T-helper 2 cell treated with Interferon-gamma antibody and Interleukin-4, amounts not matched to agents 100 ng/mL and 5 ng/mL, for 36 hours (primary cell): ENCODE results near the gene NOX5. TPM values are rescaled to one million over a fixed set of nuclear protein-coding genes. Genes with fewer than 3 reads are reported as not detected.

Source experiments
- intact Hi-C: fragments of 100-400 bp; cut with micrococcal nuclease; formaldehyde crosslinking; loops from one replicate; pipeline ENCODE4 v1.15.1; 2023
- total RNA-seq: library from RNA; stranded (reverse); gene quantifications from 2 replicates; pipeline ENCODE4 v1.2.3, GENCODE V29; 2022

Gene NOX5
- total RNA-seq, 1 donor from 2014 or later: 0.02 TPM

DNA sequence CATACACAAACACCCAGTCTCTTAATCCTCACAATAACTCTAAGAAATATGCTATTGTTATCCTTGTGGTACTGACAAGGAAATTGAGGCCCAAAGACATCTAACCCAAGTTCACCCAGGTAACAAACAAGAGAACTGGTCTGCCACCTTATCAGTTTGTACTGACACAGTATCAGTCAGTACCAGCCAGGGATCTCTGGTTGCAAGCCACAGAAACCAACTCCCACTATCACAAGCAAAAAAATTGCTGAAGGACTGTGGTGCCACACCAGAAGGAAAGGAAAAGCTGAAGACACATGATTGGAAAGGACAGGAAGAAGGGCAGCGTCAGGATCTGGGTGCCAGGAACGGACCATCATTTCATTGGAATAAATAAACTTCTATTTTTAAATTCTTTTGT lies 82.1 kb downstream of the NOX5 start:
- intact Hi-C loops: no loop called here

DNA sequence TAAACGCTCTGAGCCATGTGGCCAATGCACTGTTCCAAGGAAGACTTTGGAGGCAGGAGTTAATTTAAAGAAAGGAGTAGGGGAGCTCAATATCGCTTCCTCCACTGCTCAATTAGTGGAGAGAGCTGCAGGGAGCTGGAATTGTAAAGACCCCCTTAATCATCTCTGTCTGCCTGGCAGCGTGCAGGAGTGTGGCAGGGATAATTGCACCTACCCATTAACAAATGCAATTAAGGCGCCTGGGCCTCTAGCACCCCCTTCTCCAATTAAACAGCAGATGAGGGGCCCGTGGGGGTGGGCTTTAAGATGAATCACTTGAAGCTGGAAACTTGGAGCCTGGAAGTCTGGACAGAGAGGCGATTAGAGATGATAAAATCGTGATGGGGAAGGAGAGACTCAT lies 84.3 kb downstream of the NOX5 start:
- intact Hi-C loops: no loop called here

DNA sequence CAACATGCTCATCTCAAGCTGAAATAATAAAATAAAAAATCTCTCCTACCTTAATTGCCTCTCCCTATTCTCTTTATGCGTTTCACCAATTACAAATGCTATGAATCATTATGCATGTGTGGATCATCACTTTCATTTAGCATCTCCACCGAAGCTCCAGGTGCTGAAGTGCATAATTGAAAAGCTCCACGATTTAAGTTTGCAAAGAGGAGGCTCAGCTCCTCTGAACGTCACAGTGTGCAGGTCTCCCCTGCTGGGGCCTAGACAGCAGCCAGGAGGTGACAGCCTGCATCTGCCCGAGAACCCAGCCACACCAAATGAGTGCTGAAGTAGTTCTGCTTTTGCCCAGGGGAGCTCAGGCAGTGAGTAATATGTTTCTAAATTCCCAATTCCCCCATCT lies 85.4 kb downstream of the NOX5 start:
- intact Hi-C loops: no loop called here

DNA sequence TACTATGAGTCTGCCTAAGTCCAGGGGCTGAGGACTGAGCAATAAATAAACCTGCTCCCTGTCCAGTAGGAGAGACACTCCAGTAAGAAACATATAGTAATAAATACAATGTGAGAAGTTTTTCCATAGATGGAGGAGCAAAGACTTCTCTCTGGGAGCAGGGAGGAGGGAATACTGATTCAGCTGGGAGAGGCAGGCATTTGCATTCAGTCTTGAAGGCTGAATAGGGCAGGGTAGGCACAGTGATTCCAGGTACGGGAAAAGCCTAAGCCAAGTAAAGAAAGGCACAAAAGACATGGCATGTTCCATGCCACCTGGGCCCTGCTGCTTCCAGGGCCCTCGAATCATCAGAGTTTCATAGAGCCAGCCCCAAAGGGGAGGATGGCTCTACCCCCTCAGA lies 86.3 kb downstream of the NOX5 start:
- intact Hi-C loops: no loop called here

DNA sequence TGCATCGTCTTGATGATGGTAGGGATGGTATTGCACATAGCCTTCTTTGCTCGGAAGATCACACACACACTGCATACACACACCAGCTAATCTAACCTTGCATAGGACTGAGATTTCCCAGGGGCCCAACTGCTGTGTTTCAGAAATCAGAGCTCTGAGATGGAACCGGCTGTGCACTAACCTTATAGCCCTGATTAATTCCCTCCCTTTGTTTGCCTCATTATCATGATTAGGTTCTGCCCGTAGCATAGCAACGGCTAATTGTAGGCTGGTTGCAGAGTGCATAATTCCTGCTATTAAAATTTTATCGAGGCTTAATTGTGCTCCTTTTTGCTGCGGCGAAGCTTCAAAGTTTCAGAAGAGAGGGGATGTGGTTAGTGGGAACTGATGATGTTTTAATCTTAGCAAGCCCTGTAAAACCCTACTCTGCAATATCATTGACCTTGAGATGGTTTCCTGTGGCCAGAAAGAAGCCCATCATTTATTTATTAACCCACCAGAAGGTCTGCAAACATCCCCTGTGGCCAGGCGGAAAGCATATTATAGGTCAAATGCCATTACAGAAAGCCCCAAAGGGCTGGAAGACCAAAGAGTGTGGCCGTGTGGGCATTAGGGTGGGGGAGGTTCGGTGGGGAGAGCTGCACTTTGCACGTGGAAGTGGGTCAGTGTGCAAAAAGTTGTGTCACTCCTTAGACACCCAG lies 89.7 kb downstream of the NOX5 start:
- intact Hi-C loops: no loop called here

DNA sequence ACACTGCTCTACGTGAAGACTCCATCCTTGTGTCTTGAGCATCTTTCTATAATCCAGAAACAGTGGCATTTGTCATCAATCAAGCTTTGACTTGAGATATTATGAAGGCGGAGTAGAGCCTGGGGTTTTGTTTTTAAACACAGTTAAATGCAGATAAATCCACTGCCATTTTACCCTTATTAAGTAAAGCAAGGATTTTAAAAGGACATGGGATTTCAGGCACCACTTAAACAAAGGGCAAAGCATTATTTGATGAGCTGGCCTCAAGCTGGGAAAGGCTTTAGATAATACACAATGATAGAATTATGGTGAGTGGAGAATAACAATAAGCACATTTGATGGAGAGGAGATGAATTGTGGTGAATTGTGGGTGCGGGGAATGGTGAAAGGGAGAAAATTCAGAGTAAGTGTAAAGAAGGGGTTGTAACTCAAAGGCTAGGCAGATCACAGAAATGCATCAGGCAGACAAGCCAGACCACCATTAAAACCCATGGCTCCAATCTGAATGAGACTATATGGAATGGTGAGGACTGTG lies 91.0 kb downstream of the NOX5 start:
- intact Hi-C loops: no loop called here

DNA sequence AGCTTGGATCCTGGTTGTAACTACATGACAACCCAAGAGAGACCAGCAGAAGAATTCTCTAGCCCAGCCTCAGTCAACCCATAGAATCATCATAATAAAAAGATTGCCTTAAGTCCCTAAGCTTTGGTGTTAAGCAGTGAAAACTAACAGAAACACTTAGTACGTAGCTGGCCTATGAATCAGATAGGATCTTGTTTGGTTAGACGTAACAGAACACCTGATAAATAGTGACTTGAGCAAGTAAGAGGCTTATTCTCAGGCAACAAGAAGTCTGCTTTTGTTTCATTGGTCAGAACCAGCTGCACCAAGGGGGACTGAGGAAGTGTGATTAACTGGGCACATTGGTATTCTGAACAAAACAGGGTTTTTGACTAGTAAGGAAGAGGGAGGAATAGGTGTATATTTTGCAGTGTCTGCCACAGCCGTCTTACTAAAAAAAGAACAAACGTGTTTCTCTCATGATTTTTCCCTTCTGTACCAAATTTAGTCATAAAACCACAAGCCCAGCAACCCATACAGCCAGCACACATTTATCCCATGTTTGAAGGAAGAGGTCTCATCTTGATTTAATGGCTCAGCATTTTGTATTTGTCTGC lies 92.6 kb downstream of the NOX5 start:
- intact Hi-C loops: no loop called here

Other genes with a start within 250 kb of the NOX5 start
- gene ANP32A, start 193.8 kb upstream of the NOX5 start, total RNA-seq: 234 and 236 TPM in 2 replicates
- 0.64 and 1.0 TPM in 2 replicates for gene SPESP1, start 84.2 kb upstream of the NOX5 start, total RNA-seq
- 2.5 and 3.0 TPM in 2 replicates for gene GLCE, start 145.9 kb downstream of the NOX5 start, total RNA-seq